ENCODE data around the gene CSGALNACT2.
"Not testable (repeated sequence)": the region's sequence is repeated elsewhere in the genome, so short reads cannot be mapped to it uniquely, and the experiment has no call there.

Gene CSGALNACT2

GRCh38 chr10:43176271-43176670 is 38.0 kb downstream of the CSGALNACT2 start:
- H3K9me3 ChIP-seq (ENCODE audit: control insufficient read depth, low read length) = no peaks in the 10 kb centered on the region
- no peak overlapping the region for H3K27ac ChIP-seq (ENCODE audit: insufficient read depth, low read length, poor library complexity, severe bottlenecking)
- no peaks in the 10 kb centered on the region for H3K4me1 ChIP-seq (ENCODE audit: control insufficient read depth, insufficient read depth, low read length, poor library complexity, severe bottlenecking)
- H3K4me3 ChIP-seq (ENCODE audit: insufficient read depth, low read depth, low read length, poor library complexity, severe bottlenecking) = no peak overlapping the region
- H3K27me3 ChIP-seq (replicated peaks; ENCODE audit: control insufficient read depth, insufficient read depth, low read length, poor library complexity, severe bottlenecking) = no peaks in the 10 kb centered on the region
- no peak for DNase-seq
- H3K36me3 ChIP-seq (ENCODE audit: control insufficient read depth, insufficient read depth, low read length) = peaks cover 61% of the 10 kb centered on the region

GRCh38 chr10:43177595-43177994 is 39.4 kb downstream of the CSGALNACT2 start:
- H3K9me3 ChIP-seq (ENCODE audit: control insufficient read depth, low read length) = no peaks in the 10 kb centered on the region
- H3K4me3 ChIP-seq (ENCODE audit: insufficient read depth, low read depth, low read length, poor library complexity, severe bottlenecking) = no peak overlapping the region
- no peaks in the 10 kb centered on the region for H3K27me3 ChIP-seq (replicated peaks; ENCODE audit: control insufficient read depth, insufficient read depth, low read length, poor library complexity, severe bottlenecking)
- H3K36me3 ChIP-seq (ENCODE audit: control insufficient read depth, insufficient read depth, low read length) = peaks cover 54% of the 10 kb centered on the region
- H3K4me1 ChIP-seq (ENCODE audit: control insufficient read depth, insufficient read depth, low read length, poor library complexity, severe bottlenecking) = no peaks in the 10 kb centered on the region
- H3K27ac ChIP-seq (ENCODE audit: insufficient read depth, low read length, poor library complexity, severe bottlenecking) = no peak overlapping the region
- DNase-seq = no peak

- DNase-seq = no peak
- Histone ChIP-seq H3K36me3 (ENCODE audit: control insufficient read depth, insufficient read depth, low read length) (peaks cover 47% of the 10 kb centered on the region), H3K27me3 (replicated peaks; ENCODE audit: control insufficient read depth, insufficient read depth, low read length, poor library complexity, severe bottlenecking) (no peaks in the 10 kb centered on the region), H3K9me3 (ENCODE audit: control insufficient read depth, low read length) (no peaks in the 10 kb centered on the region), H3K27ac (ENCODE audit: insufficient read depth, low read length, poor library complexity, severe bottlenecking) (no peak overlapping the region), H3K4me3 (ENCODE audit: insufficient read depth, low read depth, low read length, poor library complexity, severe bottlenecking) (no peak overlapping the region), H3K4me1 (ENCODE audit: control insufficient read depth, insufficient read depth, low read length, poor library complexity, severe bottlenecking) (no peaks in the 10 kb centered on the region)
Measured at GRCh38 chr10:43181146-43181545, 42.9 kb downstream of the CSGALNACT2 start.

- H3K4me1 ChIP-seq (ENCODE audit: control insufficient read depth, insufficient read depth, low read length, poor library complexity, severe bottlenecking); H3K4me3 ChIP-seq (ENCODE audit: insufficient read depth, low read depth, low read length, poor library complexity, severe bottlenecking); H3K27ac ChIP-seq (ENCODE audit: insufficient read depth, low read length, poor library complexity, severe bottlenecking); DNase-seq; H3K27me3 ChIP-seq (replicated peaks; ENCODE audit: control insufficient read depth, insufficient read depth, low read length, poor library complexity, severe bottlenecking); H3K9me3 ChIP-seq (ENCODE audit: control insufficient read depth, low read length): not testable (repeated sequence)
- H3K36me3 ChIP-seq (ENCODE audit: control insufficient read depth, insufficient read depth, low read length) = peaks cover 38% of the 10 kb centered on the region
Measured at GRCh38 chr10:43183764-43184163, 45.5 kb downstream of the CSGALNACT2 start.

- Histone ChIP-seq H3K4me1 (ENCODE audit: control insufficient read depth, insufficient read depth, low read length, poor library complexity, severe bottlenecking) (no peaks in the 10 kb centered on the region), H3K9me3 (ENCODE audit: control insufficient read depth, low read length) (no peaks in the 10 kb centered on the region), H3K4me3 (ENCODE audit: insufficient read depth, low read depth, low read length, poor library complexity, severe bottlenecking) (no peak overlapping the region), H3K36me3 (ENCODE audit: control insufficient read depth, insufficient read depth, low read length) (peaks cover 28% of the 10 kb centered on the region), H3K27me3 (replicated peaks; ENCODE audit: control insufficient read depth, insufficient read depth, low read length, poor library complexity, severe bottlenecking) (no peaks in the 10 kb centered on the region), H3K27ac (ENCODE audit: insufficient read depth, low read length, poor library complexity, severe bottlenecking) (no peak overlapping the region)
- DNase-seq = no peak
Measured at GRCh38 chr10:43186150-43186549, 47.9 kb downstream of the CSGALNACT2 start.

GRCh38 chr10:43187213-43187612 is 49.0 kb downstream of the CSGALNACT2 start:
- no peaks in the 10 kb centered on the region for H3K9me3 ChIP-seq (ENCODE audit: control insufficient read depth, low read length)
- H3K27ac ChIP-seq (ENCODE audit: insufficient read depth, low read length, poor library complexity, severe bottlenecking) = no peak overlapping the region
- no peaks in the 10 kb centered on the region for H3K4me1 ChIP-seq (ENCODE audit: control insufficient read depth, insufficient read depth, low read length, poor library complexity, severe bottlenecking)
- H3K36me3 ChIP-seq (ENCODE audit: control insufficient read depth, insufficient read depth, low read length) = peaks cover 27% of the 10 kb centered on the region
- DNase-seq = no peak
- H3K27me3 ChIP-seq (replicated peaks; ENCODE audit: control insufficient read depth, insufficient read depth, low read length, poor library complexity, severe bottlenecking) = no peaks in the 10 kb centered on the region
- H3K4me3 ChIP-seq (ENCODE audit: insufficient read depth, low read depth, low read length, poor library complexity, severe bottlenecking) = no peak overlapping the region

- no peak for DNase-seq
- Histone ChIP-seq H3K4me1 (ENCODE audit: control insufficient read depth, insufficient read depth, low read length, poor library complexity, severe bottlenecking) (no peaks in the 10 kb centered on the region), H3K9me3 (ENCODE audit: control insufficient read depth, low read length) (no peaks in the 10 kb centered on the region), H3K27ac (ENCODE audit: insufficient read depth, low read length, poor library complexity, severe bottlenecking) (no peak overlapping the region), H3K27me3 (replicated peaks; ENCODE audit: control insufficient read depth, insufficient read depth, low read length, poor library complexity, severe bottlenecking) (no peaks in the 10 kb centered on the region), H3K4me3 (ENCODE audit: insufficient read depth, low read depth, low read length, poor library complexity, severe bottlenecking) (no peak overlapping the region), H3K36me3 (ENCODE audit: control insufficient read depth, insufficient read depth, low read length) (peaks cover 19% of the 10 kb centered on the region)
Measured at GRCh38 chr10:43188702-43189101, 50.5 kb downstream of the CSGALNACT2 start.

- no peaks in the 10 kb centered on the region for H3K27me3 ChIP-seq (replicated peaks; ENCODE audit: control insufficient read depth, insufficient read depth, low read length, poor library complexity, severe bottlenecking)
- no peak overlapping the region for H3K27ac ChIP-seq (ENCODE audit: insufficient read depth, low read length, poor library complexity, severe bottlenecking)
- no peaks in the 10 kb centered on the region for H3K4me1 ChIP-seq (ENCODE audit: control insufficient read depth, insufficient read depth, low read length, poor library complexity, severe bottlenecking)
- no peak overlapping the region for H3K4me3 ChIP-seq (ENCODE audit: insufficient read depth, low read depth, low read length, poor library complexity, severe bottlenecking)
- no peak for DNase-seq
- peaks cover 13% of the 10 kb centered on the region for H3K36me3 ChIP-seq (ENCODE audit: control insufficient read depth, insufficient read depth, low read length)
- no peaks in the 10 kb centered on the region for H3K9me3 ChIP-seq (ENCODE audit: control insufficient read depth, low read length)
Measured at GRCh38 chr10:43190289-43190688, 52.0 kb downstream of the CSGALNACT2 start.

GRCh38 chr10:43190775-43191174 is 52.5 kb downstream of the CSGALNACT2 start:
- Histone ChIP-seq H3K4me1 (ENCODE audit: control insufficient read depth, insufficient read depth, low read length, poor library complexity, severe bottlenecking) (no peaks in the 10 kb centered on the region), H3K27me3 (replicated peaks; ENCODE audit: control insufficient read depth, insufficient read depth, low read length, poor library complexity, severe bottlenecking) (no peaks in the 10 kb centered on the region), H3K36me3 (ENCODE audit: control insufficient read depth, insufficient read depth, low read length) (peaks cover 13% of the 10 kb centered on the region), H3K27ac (ENCODE audit: insufficient read depth, low read length, poor library complexity, severe bottlenecking) (no peak overlapping the region), H3K9me3 (ENCODE audit: control insufficient read depth, low read length) (no peaks in the 10 kb centered on the region), H3K4me3 (ENCODE audit: insufficient read depth, low read depth, low read length, poor library complexity, severe bottlenecking) (no peak overlapping the region)
- DNase-seq = no peak

- H3K9me3 ChIP-seq (ENCODE audit: control insufficient read depth, low read length) = no peaks in the 10 kb centered on the region
Measured at GRCh38 chr10:43192884-43193283, 54.6 kb downstream of the CSGALNACT2 start.

More at GRCh38 chr10:43192884-43193283, 54.6 kb downstream of the CSGALNACT2 start:
- H3K36me3 ChIP-seq (ENCODE audit: control insufficient read depth, insufficient read depth, low read length) = no peaks in the 10 kb centered on the region
- DNase-seq = no peak
- H3K27me3 ChIP-seq (replicated peaks; ENCODE audit: control insufficient read depth, insufficient read depth, low read length, poor library complexity, severe bottlenecking) = no peaks in the 10 kb centered on the region
- no peak overlapping the region for H3K4me3 ChIP-seq (ENCODE audit: insufficient read depth, low read depth, low read length, poor library complexity, severe bottlenecking)
- no peak overlapping the region for H3K27ac ChIP-seq (ENCODE audit: insufficient read depth, low read length, poor library complexity, severe bottlenecking)
- no peaks in the 10 kb centered on the region for H3K4me1 ChIP-seq (ENCODE audit: control insufficient read depth, insufficient read depth, low read length, poor library complexity, severe bottlenecking)
